ENCODE measurements around the gene SLF2. TPM values are rescaled to one million over a fixed set of nuclear protein-coding genes. Genes with fewer than 3 reads are reported as not detected.

The SLF2 gene
- total RNA-seq, 1 experiment from 2014 or later: 14.3 TPM

DNA sequence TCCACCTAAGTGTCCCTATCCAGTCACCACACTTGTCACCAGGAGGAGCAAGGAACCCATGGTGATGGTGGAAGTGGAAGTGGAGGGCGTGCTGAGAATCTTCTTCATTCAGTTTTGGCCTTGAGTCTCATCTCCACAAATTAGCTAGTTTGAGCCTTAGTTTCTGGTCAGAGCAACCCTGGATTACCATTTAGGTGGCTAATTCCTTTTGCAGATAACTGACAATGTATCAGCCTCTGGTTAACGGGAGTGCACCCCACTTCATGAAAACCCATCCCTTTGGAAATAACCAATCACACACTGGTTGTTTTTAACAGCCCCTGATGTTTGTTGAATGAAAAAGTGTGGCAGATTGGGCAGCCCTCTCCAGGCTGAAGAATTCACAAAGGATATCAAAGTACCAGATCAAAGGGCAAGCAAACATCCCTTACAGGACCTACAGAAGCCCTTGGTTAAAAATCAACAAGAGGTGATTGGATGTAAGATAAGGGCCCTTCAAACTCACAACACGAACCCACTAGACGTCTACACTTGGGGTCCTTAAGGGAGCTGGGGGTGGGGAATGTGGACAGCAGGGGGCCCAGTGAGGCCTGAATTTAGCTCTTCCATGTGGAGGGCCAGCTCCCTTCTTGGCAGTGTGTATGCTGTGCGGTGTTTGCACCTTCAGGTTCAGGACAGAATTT, 37.1 kb upstream of the SLF2 start:
- TF ChIP-seq, protein P1, sequence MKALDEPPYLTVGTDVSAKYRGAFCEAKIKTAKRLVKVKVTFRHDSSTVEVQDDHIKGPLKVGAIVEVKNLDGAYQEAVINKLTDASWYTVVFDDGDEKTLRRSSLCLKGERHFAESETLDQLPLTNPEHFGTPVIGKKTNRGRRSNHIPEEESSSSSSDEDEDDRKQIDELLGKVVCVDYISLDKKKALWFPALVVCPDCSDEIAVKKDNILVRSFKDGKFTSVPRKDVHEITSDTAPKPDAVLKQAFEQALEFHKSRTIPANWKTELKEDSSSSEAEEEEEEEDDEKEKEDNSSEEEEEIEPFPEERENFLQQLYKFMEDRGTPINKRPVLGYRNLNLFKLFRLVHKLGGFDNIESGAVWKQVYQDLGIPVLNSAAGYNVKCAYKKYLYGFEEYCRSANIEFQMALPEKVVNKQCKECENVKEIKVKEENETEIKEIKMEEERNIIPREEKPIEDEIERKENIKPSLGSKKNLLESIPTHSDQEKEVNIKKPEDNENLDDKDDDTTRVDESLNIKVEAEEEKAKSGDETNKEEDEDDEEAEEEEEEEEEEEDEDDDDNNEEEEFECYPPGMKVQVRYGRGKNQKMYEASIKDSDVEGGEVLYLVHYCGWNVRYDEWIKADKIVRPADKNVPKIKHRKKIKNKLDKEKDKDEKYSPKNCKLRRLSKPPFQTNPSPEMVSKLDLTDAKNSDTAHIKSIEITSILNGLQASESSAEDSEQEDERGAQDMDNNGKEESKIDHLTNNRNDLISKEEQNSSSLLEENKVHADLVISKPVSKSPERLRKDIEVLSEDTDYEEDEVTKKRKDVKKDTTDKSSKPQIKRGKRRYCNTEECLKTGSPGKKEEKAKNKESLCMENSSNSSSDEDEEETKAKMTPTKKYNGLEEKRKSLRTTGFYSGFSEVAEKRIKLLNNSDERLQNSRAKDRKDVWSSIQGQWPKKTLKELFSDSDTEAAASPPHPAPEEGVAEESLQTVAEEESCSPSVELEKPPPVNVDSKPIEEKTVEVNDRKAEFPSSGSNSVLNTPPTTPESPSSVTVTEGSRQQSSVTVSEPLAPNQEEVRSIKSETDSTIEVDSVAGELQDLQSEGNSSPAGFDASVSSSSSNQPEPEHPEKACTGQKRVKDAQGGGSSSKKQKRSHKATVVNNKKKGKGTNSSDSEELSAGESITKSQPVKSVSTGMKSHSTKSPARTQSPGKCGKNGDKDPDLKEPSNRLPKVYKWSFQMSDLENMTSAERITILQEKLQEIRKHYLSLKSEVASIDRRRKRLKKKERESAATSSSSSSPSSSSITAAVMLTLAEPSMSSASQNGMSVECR (CRISPR knock-in tag; IDR thresholded peaks at IDR 0.05; ENCODE audit: borderline replicate concordance): no peak
- TF ChIP-seq, protein P2, sequence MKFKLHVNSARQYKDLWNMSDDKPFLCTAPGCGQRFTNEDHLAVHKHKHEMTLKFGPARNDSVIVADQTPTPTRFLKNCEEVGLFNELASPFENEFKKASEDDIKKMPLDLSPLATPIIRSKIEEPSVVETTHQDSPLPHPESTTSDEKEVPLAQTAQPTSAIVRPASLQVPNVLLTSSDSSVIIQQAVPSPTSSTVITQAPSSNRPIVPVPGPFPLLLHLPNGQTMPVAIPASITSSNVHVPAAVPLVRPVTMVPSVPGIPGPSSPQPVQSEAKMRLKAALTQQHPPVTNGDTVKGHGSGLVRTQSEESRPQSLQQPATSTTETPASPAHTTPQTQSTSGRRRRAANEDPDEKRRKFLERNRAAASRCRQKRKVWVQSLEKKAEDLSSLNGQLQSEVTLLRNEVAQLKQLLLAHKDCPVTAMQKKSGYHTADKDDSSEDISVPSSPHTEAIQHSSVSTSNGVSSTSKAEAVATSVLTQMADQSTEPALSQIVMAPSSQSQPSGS (CRISPR knock-in tag; IDR thresholded peaks at IDR 0.05; ENCODE audit: borderline replicate concordance, low read depth): no peak
- TF ChIP-seq, protein P3, sequence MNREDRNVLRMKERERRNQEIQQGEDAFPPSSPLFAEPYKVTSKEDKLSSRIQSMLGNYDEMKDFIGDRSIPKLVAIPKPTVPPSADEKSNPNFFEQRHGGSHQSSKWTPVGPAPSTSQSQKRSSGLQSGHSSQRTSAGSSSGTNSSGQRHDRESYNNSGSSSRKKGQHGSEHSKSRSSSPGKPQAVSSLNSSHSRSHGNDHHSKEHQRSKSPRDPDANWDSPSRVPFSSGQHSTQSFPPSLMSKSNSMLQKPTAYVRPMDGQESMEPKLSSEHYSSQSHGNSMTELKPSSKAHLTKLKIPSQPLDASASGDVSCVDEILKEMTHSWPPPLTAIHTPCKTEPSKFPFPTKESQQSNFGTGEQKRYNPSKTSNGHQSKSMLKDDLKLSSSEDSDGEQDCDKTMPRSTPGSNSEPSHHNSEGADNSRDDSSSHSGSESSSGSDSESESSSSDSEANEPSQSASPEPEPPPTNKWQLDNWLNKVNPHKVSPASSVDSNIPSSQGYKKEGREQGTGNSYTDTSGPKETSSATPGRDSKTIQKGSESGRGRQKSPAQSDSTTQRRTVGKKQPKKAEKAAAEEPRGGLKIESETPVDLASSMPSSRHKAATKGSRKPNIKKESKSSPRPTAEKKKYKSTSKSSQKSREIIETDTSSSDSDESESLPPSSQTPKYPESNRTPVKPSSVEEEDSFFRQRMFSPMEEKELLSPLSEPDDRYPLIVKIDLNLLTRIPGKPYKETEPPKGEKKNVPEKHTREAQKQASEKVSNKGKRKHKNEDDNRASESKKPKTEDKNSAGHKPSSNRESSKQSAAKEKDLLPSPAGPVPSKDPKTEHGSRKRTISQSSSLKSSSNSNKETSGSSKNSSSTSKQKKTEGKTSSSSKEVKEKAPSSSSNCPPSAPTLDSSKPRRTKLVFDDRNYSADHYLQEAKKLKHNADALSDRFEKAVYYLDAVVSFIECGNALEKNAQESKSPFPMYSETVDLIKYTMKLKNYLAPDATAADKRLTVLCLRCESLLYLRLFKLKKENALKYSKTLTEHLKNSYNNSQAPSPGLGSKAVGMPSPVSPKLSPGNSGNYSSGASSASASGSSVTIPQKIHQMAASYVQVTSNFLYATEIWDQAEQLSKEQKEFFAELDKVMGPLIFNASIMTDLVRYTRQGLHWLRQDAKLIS (CRISPR knock-in tag; IDR thresholded peaks at IDR 0.05; ENCODE audit: borderline replicate concordance): no peak
- TF ChIP-seq ZNF671 (CRISPR knock-in tag; IDR thresholded peaks at IDR 0.05): no peak
- TF ChIP-seq, protein P4, sequence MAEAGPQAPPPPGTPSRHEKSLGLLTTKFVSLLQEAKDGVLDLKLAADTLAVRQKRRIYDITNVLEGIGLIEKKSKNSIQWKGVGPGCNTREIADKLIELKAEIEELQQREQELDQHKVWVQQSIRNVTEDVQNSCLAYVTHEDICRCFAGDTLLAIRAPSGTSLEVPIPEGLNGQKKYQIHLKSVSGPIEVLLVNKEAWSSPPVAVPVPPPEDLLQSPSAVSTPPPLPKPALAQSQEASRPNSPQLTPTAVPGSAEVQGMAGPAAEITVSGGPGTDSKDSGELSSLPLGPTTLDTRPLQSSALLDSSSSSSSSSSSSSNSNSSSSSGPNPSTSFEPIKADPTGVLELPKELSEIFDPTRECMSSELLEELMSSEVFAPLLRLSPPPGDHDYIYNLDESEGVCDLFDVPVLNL (CRISPR knock-in tag; IDR thresholded peaks at IDR 0.05; ENCODE audit: borderline replicate concordance, low read depth): no peak
- Mint-ChIP-seq H3K9me3 (no peaks in the 10 kb centered on the region), H3K36me3 (no peaks in the 10 kb centered on the region), H3K4me3 (no peak overlapping the region), H3K27ac (no peak overlapping the region), H3K4me1 (peaks cover 31% of the 10 kb centered on the region), H3K27me3 (ENCODE audit: low read depth) (peaks cover 28% of the 10 kb centered on the region)
- POLR2A ChIA-PET: no interaction called here
- no peak for ATAC-seq
- CTCF ChIA-PET: interaction anchor here (1.0 to 10.2 kb wide), 7 partner anchors 9 to 357 kb away, joined by 3 to 167 read pairs (median 13); partner anchors contain the start of genes HIF1AN and PAX2
- no peak for DNase-seq (ENCODE audit: low spot score)

DNA sequence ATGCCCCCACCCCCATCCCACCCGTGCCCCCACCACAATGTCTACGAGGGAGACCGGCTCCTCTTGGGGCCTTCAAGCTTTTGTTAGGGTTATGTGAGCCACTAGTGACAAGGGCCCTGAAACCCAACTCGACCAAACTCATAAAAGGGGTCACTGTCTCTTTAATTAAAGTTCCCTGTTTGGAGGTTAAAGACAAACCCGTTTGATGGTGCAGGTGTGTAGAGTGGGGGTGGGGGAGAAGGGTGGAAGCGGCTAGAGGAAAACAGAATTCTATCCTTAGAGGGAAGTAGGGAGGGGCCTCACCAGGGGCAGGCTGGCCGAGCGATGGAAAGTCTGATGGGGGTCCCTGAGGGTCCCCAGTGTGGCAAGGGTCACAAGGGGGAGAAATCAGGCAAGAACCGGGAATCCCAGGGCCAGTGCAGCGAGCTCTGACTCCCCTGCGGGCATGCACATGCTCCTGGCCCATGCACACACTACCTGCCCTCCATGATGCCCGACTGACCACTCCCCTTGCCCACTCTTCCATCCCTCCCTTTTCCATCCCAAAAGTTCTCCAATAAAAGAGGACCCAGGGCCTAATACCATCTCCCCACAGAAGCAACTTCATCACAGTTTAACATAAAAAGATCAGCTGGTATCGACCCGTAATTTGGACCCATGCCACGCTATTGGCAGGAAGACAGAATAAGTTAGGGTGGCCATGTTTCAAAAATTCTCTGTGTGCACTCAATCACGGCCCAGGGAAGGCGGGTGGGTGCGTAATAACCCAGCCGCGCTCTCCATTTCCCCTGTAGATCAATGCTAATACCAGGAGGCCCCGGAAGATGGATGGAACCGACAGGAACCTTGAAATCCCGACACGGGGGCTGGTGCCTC, 35.9 kb upstream of the SLF2 start:
- Mint-ChIP-seq H3K9me3 (no peaks in the 10 kb centered on the region), H3K27ac (no peak overlapping the region), H3K36me3 (no peaks in the 10 kb centered on the region), H3K27me3 (ENCODE audit: low read depth) (peaks cover 28% of the 10 kb centered on the region), H3K4me3 (no peak overlapping the region), H3K4me1 (peaks cover 31% of the 10 kb centered on the region)
- no peak for ATAC-seq
- ChIA-PET CTCF (interaction anchor here (1.0 to 10.2 kb wide), 9 partner anchors 10 to 358 kb away, joined by 3 to 167 read pairs (median 16); partner anchors contain the start of genes HIF1AN and PAX2), POLR2A (interaction anchor here (0.6 kb wide), 1 partner anchor 133 kb away, joined by 3 read pairs; no protein-coding TSS in a partner anchor)
- TF ChIP-seq, protein P5, sequence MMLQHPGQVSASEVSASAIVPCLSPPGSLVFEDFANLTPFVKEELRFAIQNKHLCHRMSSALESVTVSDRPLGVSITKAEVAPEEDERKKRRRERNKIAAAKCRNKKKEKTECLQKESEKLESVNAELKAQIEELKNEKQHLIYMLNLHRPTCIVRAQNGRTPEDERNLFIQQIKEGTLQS (CRISPR knock-in tag; conservative IDR thresholded peaks at IDR 0.05): no peak
- TF ChIP-seq, protein P6, sequence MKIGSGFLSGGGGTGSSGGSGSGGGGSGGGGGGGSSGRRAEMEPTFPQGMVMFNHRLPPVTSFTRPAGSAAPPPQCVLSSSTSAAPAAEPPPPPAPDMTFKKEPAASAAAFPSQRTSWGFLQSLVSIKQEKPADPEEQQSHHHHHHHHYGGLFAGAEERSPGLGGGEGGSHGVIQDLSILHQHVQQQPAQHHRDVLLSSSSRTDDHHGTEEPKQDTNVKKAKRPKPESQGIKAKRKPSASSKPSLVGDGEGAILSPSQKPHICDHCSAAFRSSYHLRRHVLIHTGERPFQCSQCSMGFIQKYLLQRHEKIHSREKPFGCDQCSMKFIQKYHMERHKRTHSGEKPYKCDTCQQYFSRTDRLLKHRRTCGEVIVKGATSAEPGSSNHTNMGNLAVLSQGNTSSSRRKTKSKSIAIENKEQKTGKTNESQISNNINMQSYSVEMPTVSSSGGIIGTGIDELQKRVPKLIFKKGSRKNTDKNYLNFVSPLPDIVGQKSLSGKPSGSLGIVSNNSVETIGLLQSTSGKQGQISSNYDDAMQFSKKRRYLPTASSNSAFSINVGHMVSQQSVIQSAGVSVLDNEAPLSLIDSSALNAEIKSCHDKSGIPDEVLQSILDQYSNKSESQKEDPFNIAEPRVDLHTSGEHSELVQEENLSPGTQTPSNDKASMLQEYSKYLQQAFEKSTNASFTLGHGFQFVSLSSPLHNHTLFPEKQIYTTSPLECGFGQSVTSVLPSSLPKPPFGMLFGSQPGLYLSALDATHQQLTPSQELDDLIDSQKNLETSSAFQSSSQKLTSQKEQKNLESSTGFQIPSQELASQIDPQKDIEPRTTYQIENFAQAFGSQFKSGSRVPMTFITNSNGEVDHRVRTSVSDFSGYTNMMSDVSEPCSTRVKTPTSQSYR (CRISPR knock-in tag; IDR thresholded peaks at IDR 0.05): no peak
- TF ChIP-seq, protein P7, sequence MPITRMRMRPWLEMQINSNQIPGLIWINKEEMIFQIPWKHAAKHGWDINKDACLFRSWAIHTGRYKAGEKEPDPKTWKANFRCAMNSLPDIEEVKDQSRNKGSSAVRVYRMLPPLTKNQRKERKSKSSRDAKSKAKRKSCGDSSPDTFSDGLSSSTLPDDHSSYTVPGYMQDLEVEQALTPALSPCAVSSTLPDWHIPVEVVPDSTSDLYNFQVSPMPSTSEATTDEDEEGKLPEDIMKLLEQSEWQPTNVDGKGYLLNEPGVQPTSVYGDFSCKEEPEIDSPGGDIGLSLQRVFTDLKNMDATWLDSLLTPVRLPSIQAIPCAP (CRISPR knock-in tag; IDR thresholded peaks at IDR 0.05): no peak
- no peak for TF ChIP-seq FOXP1 (CRISPR knock-in tag; IDR thresholded peaks at IDR 0.05; ENCODE audit: borderline replicate concordance)
- TF ChIP-seq TCF7 (CRISPR knock-in tag; IDR thresholded peaks at IDR 0.05; ENCODE audit: low read depth): no peak
- no peak for TF ChIP-seq ZNF232 (CRISPR knock-in tag; IDR thresholded peaks at IDR 0.05)
- TF ChIP-seq, protein P8, sequence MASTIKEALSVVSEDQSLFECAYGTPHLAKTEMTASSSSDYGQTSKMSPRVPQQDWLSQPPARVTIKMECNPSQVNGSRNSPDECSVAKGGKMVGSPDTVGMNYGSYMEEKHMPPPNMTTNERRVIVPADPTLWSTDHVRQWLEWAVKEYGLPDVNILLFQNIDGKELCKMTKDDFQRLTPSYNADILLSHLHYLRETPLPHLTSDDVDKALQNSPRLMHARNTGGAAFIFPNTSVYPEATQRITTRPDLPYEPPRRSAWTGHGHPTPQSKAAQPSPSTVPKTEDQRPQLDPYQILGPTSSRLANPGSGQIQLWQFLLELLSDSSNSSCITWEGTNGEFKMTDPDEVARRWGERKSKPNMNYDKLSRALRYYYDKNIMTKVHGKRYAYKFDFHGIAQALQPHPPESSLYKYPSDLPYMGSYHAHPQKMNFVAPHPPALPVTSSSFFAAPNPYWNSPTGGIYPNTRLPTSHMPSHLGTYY (CRISPR knock-in tag; IDR thresholded peaks at IDR 0.05): no peak
- no peak for DNase-seq (ENCODE audit: low spot score)

Measured in WTC11 (cell line).